WTC11 (cell line): Measurements from ENCODE around the gene MYO5B. TPM values are rescaled to one million over a fixed set of nuclear protein-coding genes. Genes with fewer than 3 reads are reported as not detected.
A peak's percentile ranks its signal among the peaks of the same experiment; 100 is the strongest.
"Not testable (repeated sequence)": the region's sequence is repeated elsewhere in the genome, so short reads cannot be mapped to it uniquely, and the experiment has no call there.

Experiments used
- ATAC-seq: fragments of 200-7000 bp; cut with Tn5 transposase; 2 replicates; pipeline ENCODE4 v1.10.0; 2021; ENCODE audit warnings: mild to moderate bottlenecking, moderate library complexity
- CTCF ChIA-PET: fragments of 300-600 bp; sonication (Branson Sonifier 250); formaldehyde crosslinking; loops from one replicate; lab custom pipeline; 2021; ENCODE audit warnings: antibody characterized with exemption; lab: Charles Lee
- POLR2A ChIA-PET: fragments of 350-600 bp; sonication (Branson Sonifier 250); formaldehyde crosslinking; loops from one replicate; lab custom pipeline; 2021; ENCODE audit warnings: antibody characterized with exemption; lab: Charles Lee
- DNase-seq: peaks from one replicate; pipeline ENCODE4 v3.0.0; 2021; ENCODE audit warnings: low spot score
- H3K27ac Mint-ChIP-seq: 2 replicates; pipeline ENCODE4 v1.8.0; 2021; ENCODE audit warnings: mixed read lengths
- H3K27me3 Mint-ChIP-seq: 2 replicates; pipeline ENCODE4 v1.8.0; 2021; ENCODE audit warnings: low read depth, mild to moderate bottlenecking, moderate library complexity, mixed read lengths
- H3K36me3 Mint-ChIP-seq: 2 replicates; pipeline ENCODE4 v1.8.0; 2021; ENCODE audit warnings: mixed read lengths
- H3K4me1 Mint-ChIP-seq: 2 replicates; pipeline ENCODE4 v1.8.0; 2022; ENCODE audit warnings: mixed read lengths
- H3K4me3 Mint-ChIP-seq: 2 replicates; pipeline ENCODE4 v1.8.0; 2021; ENCODE audit warnings: mild to moderate bottlenecking, moderate library complexity, mixed read lengths
- H3K9me3 Mint-ChIP-seq: 2 replicates; pipeline ENCODE4 v1.8.0; 2021; ENCODE audit warnings: mixed read lengths
- CREM ChIP-seq: sonication (generic); formaldehyde crosslinking; IDR thresholded peaks from 2 replicates; pipeline ENCODE4 v1.8.1; 2022; ENCODE audit warnings: mild to moderate bottlenecking, missing genetic modification reagents, moderate library complexity
- FOXJ3 ChIP-seq: sonication (generic); formaldehyde crosslinking; IDR thresholded peaks from 2 replicates; pipeline ENCODE4 v1.9.0; 2021; ENCODE audit warnings: missing genetic modification reagents, mild to moderate bottlenecking, borderline replicate concordance
- FOXK1 ChIP-seq: sonication (generic); formaldehyde crosslinking; IDR thresholded peaks from 2 replicates; pipeline ENCODE4 v1.8.0; 2022; ENCODE audit warnings: mild to moderate bottlenecking, moderate library complexity, missing genetic modification reagents
- FOXP1 ChIP-seq: sonication (generic); formaldehyde crosslinking; IDR thresholded peaks from 2 replicates; pipeline ENCODE4 v1.8.0; 2022; ENCODE audit warnings: missing genetic modification reagents, mild to moderate bottlenecking, moderate library complexity, borderline replicate concordance
- IRF2 ChIP-seq: sonication (generic); formaldehyde crosslinking; IDR thresholded peaks from 2 replicates; pipeline ENCODE4 v1.8.0; 2022; ENCODE audit warnings: low read depth, missing genetic modification reagents, borderline replicate concordance
- JUN ChIP-seq: sonication (generic); formaldehyde crosslinking; IDR thresholded peaks from 2 replicates; pipeline ENCODE4 v1.8.0; 2023; ENCODE audit warnings: mild to moderate bottlenecking, missing genetic modification reagents
- NFATC4 ChIP-seq: fragments of 250-450 bp; sonication (Bioruptor Pico); IDR thresholded peaks from 2 replicates; pipeline ENCODE4 v1.9.0; 2021; ENCODE audit warnings: mild to moderate bottlenecking
- NR3C1 ChIP-seq: sonication (generic); formaldehyde crosslinking; conservative IDR thresholded peaks from 2 replicates; pipeline ENCODE4 v1.8.1; 2023; ENCODE audit warnings: low read depth, mild to moderate bottlenecking, missing genetic modification reagents
- SOX15 ChIP-seq: fragments of 250-450 bp; sonication (Bioruptor Pico); IDR thresholded peaks from 2 replicates; pipeline ENCODE4 v1.9.0; 2021; ENCODE audit warnings: mild to moderate bottlenecking
- TEAD1 ChIP-seq: sonication (generic); formaldehyde crosslinking; IDR thresholded peaks from 2 replicates; pipeline ENCODE4 v1.8.0; 2022; ENCODE audit warnings: mild to moderate bottlenecking, missing genetic modification reagents
- ZNF232 ChIP-seq: sonication (generic); formaldehyde crosslinking; IDR thresholded peaks from 2 replicates; pipeline ENCODE4 v1.8.0; 2022; ENCODE audit warnings: mild to moderate bottlenecking, missing genetic modification reagents
- total RNA-seq: library from RNA; stranded (reverse); gene quantifications from 3 replicates; pipeline ENCODE4 v1.2.3, GENCODE V29; 2021
- TF ChIP-seq, protein P1 (sequence below): sonication (generic); formaldehyde crosslinking; IDR thresholded peaks from 2 replicates; pipeline ENCODE4 v1.8.1; 2022; ENCODE audit warnings: mild to moderate bottlenecking, moderate library complexity, missing genetic modification reagents
- TF ChIP-seq, protein P2 (sequence below): fragments of 250-450 bp; sonication (Bioruptor Pico); IDR thresholded peaks from 2 replicates; pipeline ENCODE4 v2.1.2; 2022; ENCODE audit warnings: mild to moderate bottlenecking, moderate library complexity
- TF ChIP-seq, protein P3 (sequence below): sonication (generic); formaldehyde crosslinking; conservative IDR thresholded peaks from 2 replicates; pipeline ENCODE4 v1.8.1; 2022; ENCODE audit warnings: mild to moderate bottlenecking, missing genetic modification reagents
- TF ChIP-seq, protein P4 (sequence below): fragments of 200-600 bp; IDR thresholded peaks from 2 replicates; pipeline ENCODE4 v1.8.0; 2022; ENCODE audit warnings: antibody characterized with exemption

MYO5B gene
- total RNA-seq, 1 experiment from 2014 or later, result 8.7 TPM

DNA sequence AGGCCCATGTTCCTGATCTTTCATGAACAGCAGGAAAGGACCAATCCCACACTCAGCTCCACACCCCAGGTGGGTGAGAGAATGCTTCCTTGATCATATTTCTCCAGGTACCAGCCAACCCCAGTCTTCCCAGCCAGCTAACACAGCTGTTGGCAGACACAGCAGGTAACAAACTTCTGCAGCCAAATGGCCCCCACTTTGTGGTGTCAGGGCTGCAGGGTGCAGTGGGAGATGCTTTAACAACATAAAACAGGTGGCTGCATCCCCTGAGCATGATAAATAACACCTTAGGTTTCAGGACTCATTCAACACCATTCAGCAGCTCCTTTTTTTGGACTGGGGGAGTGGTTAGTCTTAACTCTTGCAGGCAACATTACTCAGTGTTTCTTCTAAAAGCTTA lies 304.9 kb downstream of the MYO5B start:
- no peaks in the 10 kb centered on the region for H3K36me3 Mint-ChIP-seq
- no peaks in the 10 kb centered on the region; the same call in 1 of the 2 replicates for H3K27me3 Mint-ChIP-seq
- no peak overlapping the region for H3K27ac Mint-ChIP-seq
- H3K4me1 Mint-ChIP-seq, result peaks cover 15% of the 10 kb centered on the region
- no peak overlapping the region for H3K4me3 Mint-ChIP-seq
- ATAC-seq, result no peak
- CTCF ChIA-PET, result interaction anchor here (0.9 to 1.0 kb wide), 2 partner anchors 28 to 329 kb away, joined by 3 read pairs; no protein-coding TSS in a partner anchor
- no peaks in the 10 kb centered on the region for H3K9me3 Mint-ChIP-seq
- DNase-seq, result no peak
- POLR2A ChIA-PET, result no interaction called here
- TF ChIP-seq CREM (CRISPR knock-in tag), result no peak
- no peak for TF ChIP-seq ZNF232 (CRISPR knock-in tag)

DNA sequence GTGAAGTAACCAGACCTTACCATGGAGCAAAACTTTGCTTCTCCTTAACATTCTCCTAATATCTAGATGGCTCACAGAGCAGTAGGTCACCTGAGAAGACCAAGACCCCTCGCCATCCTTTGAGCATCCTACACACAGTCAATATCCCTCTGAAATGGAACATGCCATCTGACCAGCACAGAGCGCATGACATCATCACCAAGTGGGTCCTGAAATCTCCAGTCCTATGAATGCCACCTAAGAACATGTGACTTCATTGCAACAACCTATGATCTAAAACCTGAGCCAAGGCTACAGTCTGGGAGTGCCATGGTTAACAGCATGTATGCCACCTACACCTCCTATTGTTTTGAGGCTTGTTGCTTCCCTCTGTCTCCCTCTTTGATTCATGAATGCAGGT lies 305.4 kb downstream of the MYO5B start:
- ATAC-seq, H3K4me3 Mint-ChIP-seq: not testable (repeated sequence)

DNA sequence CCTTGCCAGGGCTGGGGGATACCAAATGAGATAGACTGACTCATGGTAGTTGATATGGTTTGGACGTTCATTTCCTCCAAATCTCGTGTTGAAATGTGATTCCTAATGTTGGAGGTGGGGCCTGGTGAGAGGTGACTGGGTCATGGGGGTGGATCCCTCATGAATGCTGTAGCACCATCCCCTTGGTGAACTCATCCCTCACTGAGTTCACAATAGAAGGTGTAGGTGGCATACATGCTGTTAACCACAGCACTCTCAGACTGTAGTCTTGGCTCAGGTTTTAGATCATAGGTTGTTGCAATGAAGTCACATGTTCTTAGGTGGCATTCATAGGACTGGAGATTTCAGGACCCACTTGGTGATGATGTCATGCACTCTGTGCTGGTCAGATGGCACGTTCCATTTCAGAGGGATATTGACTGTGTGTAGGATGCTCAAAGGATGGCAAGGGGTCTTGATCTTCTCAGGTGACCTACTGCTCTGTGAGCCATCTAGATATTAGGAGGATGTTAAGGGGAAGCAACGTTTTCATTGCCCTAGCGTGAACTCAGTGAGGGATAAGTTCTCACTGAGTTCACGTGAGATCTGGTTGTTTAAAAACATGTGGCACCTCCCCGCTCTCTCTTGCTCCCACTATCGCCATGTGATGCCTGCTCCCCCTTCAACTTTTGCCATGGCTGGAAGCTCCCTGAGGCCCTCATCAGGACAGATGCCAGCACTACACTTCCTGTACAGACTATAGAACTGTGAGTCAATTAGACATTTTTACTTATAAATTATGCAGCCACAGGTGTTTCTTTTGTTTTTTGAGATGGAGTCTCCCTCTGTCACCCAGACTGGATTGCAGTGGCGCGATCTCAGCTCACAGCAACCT lies 307.8 kb downstream of the MYO5B start:
- Mint-ChIP-seq H3K27ac (no peak overlapping the region), H3K4me1 (peaks cover 15% of the 10 kb centered on the region), H3K36me3 (no peaks in the 10 kb centered on the region), H3K9me3 (no peaks in the 10 kb centered on the region), H3K4me3 (no peak overlapping the region), H3K27me3 (no peaks in the 10 kb centered on the region; the same call in 1 of the 2 replicates)
- ATAC-seq (peak; percentile 88), DNase-seq (peak; percentile 27)
- TF ChIP-seq FOXK1 (CRISPR knock-in tag), result no peak
- TF ChIP-seq, protein P1, sequence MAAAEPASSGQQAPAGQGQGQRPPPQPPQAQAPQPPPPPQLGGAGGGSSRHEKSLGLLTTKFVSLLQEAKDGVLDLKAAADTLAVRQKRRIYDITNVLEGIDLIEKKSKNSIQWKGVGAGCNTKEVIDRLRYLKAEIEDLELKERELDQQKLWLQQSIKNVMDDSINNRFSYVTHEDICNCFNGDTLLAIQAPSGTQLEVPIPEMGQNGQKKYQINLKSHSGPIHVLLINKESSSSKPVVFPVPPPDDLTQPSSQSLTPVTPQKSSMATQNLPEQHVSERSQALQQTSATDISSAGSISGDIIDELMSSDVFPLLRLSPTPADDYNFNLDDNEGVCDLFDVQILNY (CRISPR knock-in tag), result no peak
- no peak for TF ChIP-seq CREM (CRISPR knock-in tag)
- no peak for TF ChIP-seq FOXJ3 (CRISPR knock-in tag)
- TF ChIP-seq NR3C1 (CRISPR knock-in tag), result no peak
- TF ChIP-seq, protein P2, sequence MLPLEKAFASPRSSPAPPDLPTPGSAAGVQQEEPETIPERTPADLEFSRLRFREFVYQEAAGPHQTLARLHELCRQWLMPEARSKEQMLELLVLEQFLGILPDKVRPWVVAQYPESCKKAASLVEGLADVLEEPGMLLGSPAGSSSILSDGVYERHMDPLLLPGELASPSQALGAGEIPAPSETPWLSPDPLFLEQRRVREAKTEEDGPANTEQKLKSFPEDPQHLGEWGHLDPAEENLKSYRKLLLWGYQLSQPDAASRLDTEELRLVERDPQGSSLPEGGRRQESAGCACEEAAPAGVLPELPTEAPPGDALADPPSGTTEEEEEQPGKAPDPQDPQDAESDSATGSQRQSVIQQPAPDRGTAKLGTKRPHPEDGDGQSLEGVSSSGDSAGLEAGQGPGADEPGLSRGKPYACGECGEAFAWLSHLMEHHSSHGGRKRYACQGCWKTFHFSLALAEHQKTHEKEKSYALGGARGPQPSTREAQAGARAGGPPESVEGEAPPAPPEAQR (CRISPR knock-in tag), result no peak
- TF ChIP-seq, protein P3, sequence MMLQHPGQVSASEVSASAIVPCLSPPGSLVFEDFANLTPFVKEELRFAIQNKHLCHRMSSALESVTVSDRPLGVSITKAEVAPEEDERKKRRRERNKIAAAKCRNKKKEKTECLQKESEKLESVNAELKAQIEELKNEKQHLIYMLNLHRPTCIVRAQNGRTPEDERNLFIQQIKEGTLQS (CRISPR knock-in tag), result no peak
- TF ChIP-seq NFATC4 (CRISPR knock-in tag), result no peak
- no peak for TF ChIP-seq TEAD1 (CRISPR knock-in tag)
- TF ChIP-seq, protein P4, sequence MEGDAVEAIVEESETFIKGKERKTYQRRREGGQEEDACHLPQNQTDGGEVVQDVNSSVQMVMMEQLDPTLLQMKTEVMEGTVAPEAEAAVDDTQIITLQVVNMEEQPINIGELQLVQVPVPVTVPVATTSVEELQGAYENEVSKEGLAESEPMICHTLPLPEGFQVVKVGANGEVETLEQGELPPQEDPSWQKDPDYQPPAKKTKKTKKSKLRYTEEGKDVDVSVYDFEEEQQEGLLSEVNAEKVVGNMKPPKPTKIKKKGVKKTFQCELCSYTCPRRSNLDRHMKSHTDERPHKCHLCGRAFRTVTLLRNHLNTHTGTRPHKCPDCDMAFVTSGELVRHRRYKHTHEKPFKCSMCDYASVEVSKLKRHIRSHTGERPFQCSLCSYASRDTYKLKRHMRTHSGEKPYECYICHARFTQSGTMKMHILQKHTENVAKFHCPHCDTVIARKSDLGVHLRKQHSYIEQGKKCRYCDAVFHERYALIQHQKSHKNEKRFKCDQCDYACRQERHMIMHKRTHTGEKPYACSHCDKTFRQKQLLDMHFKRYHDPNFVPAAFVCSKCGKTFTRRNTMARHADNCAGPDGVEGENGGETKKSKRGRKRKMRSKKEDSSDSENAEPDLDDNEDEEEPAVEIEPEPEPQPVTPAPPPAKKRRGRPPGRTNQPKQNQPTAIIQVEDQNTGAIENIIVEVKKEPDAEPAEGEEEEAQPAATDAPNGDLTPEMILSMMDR, result no peak
- TF ChIP-seq JUN (CRISPR knock-in tag), result no peak
- TF ChIP-seq SOX15, result no peak
- CTCF ChIA-PET, result interaction anchor here (0.5 to 1.7 kb wide), 9 partner anchors 8 to 317 kb away, joined by 3 to 8 read pairs (median 4); no protein-coding TSS in a partner anchor
- POLR2A ChIA-PET, result interaction anchor here (1.0 kb wide), 1 partner anchor 73 kb away, joined by 3 read pairs; no protein-coding TSS in a partner anchor

More for the DNA sequence above, 305.4 kb downstream of the MYO5B start:
- DNase-seq, H3K9me3 Mint-ChIP-seq, H3K36me3 Mint-ChIP-seq, H3K27ac Mint-ChIP-seq, H3K27me3 Mint-ChIP-seq, POLR2A ChIA-PET: not testable (repeated sequence)
- H3K4me1 Mint-ChIP-seq, result peaks cover 15% of the 10 kb centered on the region
- CTCF ChIA-PET, result interaction anchor here (1.0 kb wide), 1 partner anchor 329 kb away, joined by 3 read pairs; no protein-coding TSS in a partner anchor

- CTCF ChIA-PET, result interaction anchor here (1.0 to 1.8 kb wide), 2 partner anchors 10 to 26 kb away, joined by 3 to 4 read pairs; no protein-coding TSS in a partner anchor
- ATAC-seq, result no peak
- H3K27ac Mint-ChIP-seq, result no peak overlapping the region
Observed at GRCh38 chr18:49884959-49885358, 310.0 kb downstream of the MYO5B start.

More at GRCh38 chr18:49884959-49885358, 310.0 kb downstream of the MYO5B start:
- DNase-seq, result no peak
- H3K4me1 Mint-ChIP-seq, result peaks cover 6% of the 10 kb centered on the region
- no peaks in the 10 kb centered on the region; the same call in 1 of the 2 replicates for H3K27me3 Mint-ChIP-seq
- no peaks in the 10 kb centered on the region for H3K9me3 Mint-ChIP-seq
- TF ChIP-seq CREM (CRISPR knock-in tag) (no peak), NFATC4 (CRISPR knock-in tag) (no peak), ZNF232 (CRISPR knock-in tag) (no peak), FOXP1 (CRISPR knock-in tag) (no peak), IRF2 (CRISPR knock-in tag) (no peak)
- H3K4me3 Mint-ChIP-seq, result no peak overlapping the region
- POLR2A ChIA-PET, result no interaction called here
- no peaks in the 10 kb centered on the region for H3K36me3 Mint-ChIP-seq
